HG02981 (cell line): ENCODE results near the gene ZNF691.
"Not testable (repeated sequence)": the region's sequence is repeated elsewhere in the genome, so short reads cannot be mapped to it uniquely, and the experiment has no call there.

ENCODE experiments used
- ATAC-seq: cut with Tn5 transposase; IDR thresholded peaks from one replicate; pipeline ENCODE4 v1.9.1; 2021; ENCODE audit warnings: mild to moderate bottlenecking, moderate library complexity; ENCODE audit not compliant: unreplicated experiment

Gene ZNF691

DNA sequence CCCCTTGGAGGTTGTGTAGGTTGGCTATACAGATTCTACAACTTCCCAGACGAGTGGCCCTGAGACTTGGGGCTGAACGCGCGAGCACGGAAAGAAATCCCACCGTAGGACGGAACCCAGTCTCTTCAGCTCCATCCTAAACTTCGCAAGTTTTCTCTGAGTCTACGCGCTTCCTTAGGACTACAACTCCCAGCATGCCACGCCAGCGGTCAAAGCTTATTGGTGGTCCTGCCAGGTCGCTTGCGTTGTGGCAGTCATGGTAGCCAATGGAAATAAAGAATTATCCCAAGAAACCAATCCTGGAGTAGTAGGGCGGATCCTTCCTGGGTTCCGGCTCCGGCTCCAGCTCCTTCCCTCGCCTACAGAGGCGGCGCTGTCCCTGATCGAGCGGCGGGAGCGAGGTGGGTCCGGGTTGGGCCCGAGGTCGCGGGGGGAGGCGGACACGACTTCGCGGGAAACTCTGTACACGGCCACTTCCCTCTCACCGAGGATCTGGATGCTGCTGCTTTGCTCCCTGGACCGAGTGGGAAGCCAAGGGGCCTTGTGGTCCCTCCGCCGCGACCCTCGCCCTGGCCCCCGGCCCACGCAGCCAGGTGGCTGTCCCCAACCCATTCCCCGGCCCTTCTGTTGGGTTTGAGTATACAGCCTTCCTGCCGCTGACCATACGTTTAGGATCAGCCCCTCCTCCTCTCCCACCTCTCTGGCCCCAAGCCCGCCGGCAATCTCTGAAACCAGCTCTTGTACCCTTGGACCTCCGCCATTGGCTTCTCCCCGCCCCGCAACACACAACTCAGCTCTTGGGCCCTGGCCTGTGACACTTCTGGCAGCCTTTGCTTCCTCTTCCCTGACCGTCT lies at the start of gene ZNF691:
Gene ZNF691 (plus strand): TSS at position 357 of the 854 bp plus-strand sequence. CDS start 3,046 bp downstream, outside the sequence.
- ATAC-seq = peak; percentile 93

DNA sequence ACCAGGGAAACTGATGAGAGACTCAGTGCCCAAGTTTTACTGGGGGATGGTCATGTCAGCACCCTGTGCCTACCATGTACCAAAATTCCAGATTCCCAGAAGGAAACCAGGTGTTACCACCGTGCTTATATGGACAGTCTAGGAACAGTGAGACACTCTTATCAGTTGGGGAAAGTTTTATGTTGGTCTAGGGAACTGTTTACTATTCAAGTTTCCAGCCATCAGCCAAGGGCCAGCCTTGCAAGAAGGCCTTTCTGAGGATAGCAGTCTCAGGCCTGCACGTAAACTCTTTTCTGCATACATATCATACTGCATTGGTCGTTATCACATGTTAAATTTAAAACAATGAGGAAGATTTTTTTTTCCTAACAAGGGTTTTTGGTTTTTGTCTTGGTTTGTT lies 49.0 kb upstream of the ZNF691 start:
- no peak for ATAC-seq

DNA sequence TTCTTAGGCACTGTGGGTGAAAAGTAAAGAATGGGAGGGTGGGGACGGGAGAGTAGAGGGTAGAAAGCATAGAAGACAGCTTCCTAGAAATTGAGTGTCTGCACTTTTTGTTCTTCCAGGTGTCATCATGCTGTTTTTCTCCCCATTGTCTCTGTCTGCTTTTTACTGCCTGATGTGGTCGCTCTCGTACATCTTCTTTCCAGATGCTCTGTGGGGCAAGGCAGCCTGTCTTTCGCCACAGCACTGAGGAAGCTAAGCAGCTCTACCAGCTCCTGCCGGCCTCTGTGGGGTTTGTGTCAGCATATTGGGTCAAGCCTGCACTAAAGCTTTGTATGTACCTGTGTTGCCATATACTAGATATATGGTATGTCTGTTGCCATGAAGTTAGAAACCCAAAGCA lies 48.4 kb upstream of the ZNF691 start:
- no peak for ATAC-seq

DNA sequence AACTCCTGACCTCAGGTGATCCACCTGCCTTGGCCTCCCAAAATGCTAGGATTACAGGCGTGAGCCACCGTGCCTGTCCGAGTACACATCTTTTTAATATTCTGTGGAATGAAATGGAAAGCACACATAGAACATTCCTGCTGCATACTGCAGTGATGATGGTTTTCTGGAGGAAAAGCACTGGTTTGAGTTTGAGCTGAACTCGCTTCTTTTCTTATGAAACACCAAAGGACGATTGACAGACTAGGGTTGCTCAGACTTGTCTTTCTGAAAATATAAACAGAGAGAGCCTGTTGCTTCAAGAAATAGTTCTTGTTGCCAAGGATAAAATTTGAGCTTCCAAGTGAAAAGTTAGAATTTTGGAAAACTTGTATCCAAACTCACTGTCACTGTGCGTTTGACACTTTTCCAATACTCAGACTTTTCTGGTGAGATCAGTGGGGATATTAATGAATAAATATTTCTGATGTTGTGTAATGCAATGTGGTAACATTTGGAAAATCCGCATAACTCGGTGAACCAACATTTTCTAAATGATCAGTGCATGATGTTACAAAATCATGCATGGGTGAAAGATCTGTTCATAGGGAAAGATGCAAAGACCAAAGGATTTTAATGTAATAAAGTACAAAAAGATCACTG lies 44.5 kb upstream of the ZNF691 start:
- ATAC-seq = no peak

DNA sequence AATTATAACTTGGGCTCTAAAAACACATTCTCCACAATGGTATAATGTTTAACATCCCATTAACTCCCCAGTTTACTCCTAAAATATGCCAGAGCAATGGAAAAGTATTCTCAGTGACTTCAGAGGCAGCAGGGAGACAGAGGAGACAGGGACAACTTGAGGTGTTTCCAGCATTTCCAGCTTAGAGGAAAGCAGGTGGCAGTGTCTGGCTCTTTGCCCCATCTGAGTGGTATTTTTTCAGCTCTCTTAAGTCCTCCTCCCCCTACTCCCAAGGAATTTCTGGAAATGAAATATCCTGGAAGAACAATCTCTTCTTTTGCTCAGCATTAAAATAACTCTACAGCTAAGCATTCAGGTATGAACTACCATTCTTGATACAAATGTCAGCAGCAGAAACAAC lies 40.2 kb upstream of the ZNF691 start:
- ATAC-seq = no peak

- no peak for ATAC-seq
Measured at GRCh38 chr1:42806593-42806992, 39.8 kb upstream of the ZNF691 start.

DNA sequence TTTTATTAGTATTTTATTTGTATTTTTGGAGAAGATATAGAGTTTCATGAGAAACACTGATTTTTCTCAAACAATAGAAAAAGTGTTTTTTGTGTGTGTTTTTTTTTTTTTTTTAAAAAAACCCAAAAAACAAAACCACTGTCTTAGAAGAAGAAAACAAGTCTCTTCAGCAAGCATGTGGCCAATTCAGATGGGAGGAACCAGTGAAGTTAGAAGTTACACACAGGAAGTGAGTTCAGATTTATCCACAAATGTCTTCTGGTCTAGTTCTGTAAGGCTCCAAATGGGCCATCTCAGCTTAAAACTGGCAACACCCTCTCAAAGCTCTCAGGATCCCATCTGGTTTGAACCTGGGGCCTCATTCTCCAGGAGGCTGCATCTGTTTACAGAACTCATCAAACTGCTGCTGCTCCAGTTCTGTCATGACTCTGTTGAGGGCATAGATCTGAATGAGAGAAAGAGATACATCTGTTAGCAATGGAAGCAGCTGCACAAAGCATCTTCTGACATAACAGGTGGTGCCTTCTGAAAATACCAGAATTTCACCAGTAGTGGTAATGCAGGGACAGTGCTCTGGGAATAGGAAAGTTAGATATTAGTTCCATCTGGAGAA lies 39.3 kb upstream of the ZNF691 start:
- ATAC-seq = no peak

DNA sequence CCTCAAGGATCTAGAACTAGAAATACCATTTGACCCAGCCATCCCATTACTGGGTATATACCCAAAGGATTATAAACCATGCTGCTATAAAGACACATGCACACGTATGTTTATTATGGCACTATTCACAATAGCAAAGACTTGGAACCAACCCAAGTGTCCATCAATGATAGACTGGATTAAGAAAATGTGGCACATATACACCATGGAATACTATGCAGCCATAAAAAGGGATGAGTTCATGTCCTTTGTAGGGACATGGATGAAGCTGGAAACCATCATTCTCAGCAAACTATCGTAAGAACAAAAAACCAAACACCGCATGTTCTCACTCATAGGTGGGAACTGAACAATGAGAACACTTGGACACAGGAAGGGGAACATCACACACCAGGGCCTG lies 31.6 kb upstream of the ZNF691 start:
- ATAC-seq = not testable (repeated sequence)

DNA sequence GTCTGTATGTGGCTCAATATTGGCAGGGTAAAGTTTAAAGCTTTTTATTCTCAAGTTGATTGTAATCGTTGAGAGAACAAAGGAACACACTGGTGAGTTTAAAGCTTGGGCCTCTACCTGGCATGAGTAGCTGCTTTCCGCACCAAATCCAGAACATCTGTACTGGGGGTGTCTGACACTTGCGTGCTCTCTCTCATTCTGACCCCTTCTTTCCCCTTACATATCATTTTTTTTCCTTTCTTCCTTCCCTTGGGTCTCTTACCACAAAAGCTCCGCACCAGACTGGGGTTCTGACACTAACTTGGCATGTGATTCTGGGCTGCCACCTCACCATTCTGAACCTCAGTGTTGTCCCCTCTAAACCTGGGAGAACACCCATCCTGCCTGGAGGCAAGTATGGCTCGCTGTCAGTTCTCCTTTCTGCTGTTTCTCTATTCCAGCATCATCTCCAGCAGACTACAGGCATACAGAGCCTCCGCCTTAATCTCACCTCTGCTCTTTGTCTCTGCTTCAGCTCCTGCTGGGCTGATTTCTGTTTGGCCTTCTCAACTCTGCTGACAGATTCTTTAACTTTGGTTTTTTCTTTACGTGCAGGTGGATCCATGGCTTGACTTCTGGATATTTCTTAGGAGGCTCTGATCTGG lies 30.4 kb upstream of the ZNF691 start:
- ATAC-seq = no peak

- ATAC-seq = peak; percentile 76
Measured at GRCh38 chr1:42816585-42817439, 29.6 kb upstream of the ZNF691 start, which contains the start of the genes ERMAP and SVBP. Gene ERMAP, plus strand, starts transcription at chr1:42817122. Its CDS starts 13,327 bp downstream, at chr1:42830449. Gene SVBP, minus strand, starts transcription at chr1:42817397. Its CDS starts 853 bp downstream, at chr1:42816544.

GRCh38 chr1:42817440-42817767 lies 29.0 kb upstream of the ZNF691 start:
- no peak for ATAC-seq

DNA sequence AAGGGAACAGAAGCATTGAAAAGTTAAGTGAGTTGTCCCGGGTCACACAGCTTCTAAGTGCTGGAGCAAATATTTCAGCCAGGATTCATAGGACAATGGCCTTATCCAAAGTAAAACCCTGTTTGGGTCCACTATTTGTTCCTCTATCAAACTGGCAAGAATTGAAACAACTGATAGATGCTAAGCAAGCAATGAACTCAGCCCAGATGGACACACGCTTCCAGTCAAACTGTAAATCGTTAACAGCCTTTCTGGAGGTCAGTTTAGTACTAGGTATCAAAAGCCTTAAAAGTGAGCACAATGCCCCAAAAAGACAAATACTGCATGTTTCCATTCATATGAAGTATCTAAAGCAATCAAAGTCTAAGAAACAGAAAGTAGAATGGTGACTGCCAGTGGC lies 28.4 kb upstream of the ZNF691 start:
- ATAC-seq = no peak

GRCh38 chr1:42820813-42821212 lies 25.6 kb upstream of the ZNF691 start:
- no peak for ATAC-seq

- no peak for ATAC-seq
Measured at GRCh38 chr1:42821690-42822089, 24.7 kb upstream of the ZNF691 start.

DNA sequence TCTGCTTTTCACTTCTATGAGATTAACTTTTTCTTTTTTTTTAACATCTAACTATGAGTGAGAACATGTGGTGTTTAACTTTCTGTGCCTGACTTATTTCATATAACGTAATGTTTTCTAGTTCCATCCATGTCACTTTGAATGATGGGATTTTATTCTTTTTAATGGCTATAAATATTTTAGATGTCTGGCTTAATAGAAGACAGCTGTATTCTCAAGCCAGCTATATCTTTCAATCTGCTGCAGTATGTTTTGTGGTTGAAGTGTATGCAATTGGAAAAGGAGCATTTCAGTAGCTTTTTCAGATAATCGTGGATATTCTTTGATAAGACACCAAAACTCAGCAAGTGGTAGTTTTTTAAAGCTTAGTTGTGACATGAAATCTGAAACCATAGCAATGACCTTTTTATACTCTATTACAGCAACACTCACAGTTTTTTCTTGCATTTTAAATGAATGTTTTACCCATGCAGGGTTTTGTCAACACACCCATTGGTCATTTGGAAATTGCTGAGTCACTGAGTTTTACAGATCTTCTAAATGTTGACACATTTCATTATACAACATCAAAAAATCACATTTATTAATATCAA lies 23.5 kb upstream of the ZNF691 start:
- ATAC-seq = no peak

DNA sequence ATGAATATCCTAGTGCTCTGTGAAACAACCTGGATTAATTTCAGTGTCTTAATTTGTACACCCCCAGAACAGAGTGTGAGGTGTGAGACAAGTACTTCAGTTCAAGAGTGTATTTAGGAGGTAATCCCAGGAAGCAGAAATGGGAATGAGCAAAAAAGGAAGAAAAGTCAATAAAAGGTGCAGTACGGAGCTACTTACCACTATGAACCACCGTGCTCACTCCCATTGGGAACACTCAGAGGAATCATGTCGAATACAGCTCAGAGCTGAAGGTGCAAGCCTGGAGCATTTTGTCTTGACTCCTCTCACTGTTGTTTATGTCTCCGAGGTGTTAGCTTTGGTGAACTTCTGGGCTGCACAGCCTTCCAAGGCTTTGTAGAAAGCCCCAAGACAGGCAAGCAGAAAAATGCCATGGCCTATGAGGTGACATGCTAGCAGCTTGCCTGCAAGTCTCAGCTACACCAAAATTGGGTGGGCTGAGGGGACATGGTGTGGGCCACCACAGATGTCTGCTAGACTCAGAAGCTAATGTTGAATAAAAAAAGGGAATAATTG lies 21.9 kb upstream of the ZNF691 start:
- ATAC-seq = no peak

DNA sequence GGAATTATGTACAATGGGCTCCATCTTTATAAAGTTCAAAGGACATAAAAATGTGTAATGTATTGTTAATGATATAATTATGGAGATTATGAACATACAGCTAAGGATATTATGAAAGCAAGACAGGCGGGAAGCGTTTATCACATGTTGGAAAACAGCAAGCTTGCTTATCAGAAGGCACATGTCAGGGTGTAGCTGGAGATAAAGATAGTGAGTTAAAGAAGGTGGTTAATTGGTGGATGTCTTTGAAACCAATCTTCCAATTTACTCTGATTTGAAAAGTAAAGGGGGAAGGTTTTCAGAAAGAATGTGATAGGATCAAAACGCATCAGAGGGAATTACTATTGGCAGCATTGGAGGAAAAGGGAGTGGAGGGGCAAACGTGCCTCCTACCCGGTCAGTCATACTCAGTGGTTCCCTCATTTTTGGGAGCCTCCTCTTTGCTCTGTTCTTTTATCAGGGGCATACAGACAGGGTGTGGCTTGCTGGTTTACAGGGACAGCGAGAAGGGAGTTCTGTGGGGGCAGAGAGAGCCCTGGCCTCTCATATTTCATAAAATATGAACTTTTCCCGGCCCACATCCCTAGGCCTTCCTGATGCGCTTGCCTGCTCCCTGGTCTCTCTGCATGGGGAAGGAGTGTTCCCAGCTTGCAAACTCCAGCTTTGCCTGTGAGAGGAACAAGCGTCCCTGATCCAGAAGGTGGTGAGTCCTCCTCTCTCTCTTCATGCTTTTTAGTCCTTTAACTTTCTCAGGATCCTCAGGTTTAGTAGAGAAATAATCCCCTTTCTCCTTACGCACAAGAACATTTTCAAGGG lies 21.2 kb upstream of the ZNF691 start:
- ATAC-seq = no peak

GRCh38 chr1:42830631-42831030 lies 15.8 kb upstream of the ZNF691 start:
- no peak for ATAC-seq

DNA sequence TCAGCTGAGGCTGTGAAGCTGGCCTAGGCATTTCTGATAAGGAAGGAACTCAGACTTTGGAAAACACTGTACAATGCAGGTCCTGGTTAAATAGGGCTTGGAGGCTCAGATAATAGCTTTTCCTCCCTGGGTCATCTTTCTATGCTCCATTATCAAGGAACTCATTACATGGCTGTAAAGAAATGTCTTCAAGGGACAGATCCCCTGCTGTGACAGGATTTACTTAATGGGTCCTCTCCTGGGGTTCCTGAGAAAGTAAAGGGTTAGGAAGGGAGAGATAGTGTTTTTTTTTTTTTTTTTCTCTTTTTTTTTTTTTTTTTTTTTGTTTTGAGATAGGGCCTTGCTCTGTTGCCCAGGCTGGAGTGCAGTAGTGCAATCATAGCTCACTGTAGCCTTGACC lies 15.1 kb upstream of the ZNF691 start:
- no peak for ATAC-seq
